Measurements from ENCODE around the gene SLC16A13.
A peak's percentile ranks its signal among the peaks of the same experiment; 100 is the strongest.

SLC16A13 gene

DNA sequence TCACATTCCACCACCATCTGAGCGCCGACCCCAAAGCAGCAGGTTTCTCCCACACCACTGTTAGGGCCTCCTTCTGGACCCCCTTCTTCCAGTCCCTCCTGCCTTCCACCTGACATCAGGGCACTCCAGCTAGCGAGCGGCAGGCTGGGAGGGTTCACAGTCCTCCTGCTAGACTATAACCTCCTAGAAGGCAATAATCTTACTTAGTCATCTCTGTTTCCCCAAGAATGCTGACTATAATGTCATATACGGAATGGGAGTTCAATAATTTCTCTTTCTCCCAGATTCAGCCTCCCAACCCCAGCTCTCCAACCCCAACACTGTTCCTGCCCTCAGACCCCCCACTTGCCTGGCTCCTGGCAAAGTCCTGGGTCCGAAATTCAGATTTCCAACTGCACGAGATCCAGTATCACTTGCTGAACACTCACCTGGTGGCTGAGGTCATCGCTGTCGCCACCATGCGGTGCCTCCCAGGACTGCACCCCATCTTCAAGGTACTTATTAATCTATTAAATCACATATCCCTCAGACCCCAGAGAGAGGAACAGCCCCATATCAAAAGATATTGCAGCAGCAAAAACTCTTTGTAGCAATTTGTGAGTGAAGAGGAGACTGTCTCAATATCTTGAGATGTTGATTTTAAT is 34.4 kb upstream of the SLC16A13 start:
- FAIRE-seq (no peak), DNase-seq (ENCODE audit: insufficient read length) (no peak)
- TF ChIP-seq TAF1 (IDR thresholded peaks at IDR 0.05; ENCODE audit: borderline replicate concordance, low read depth, low read length) (no peak), POLR2A (IDR thresholded peaks at IDR 0.05; ENCODE audit: low read depth, low read length) (no peak), POLR2AphosphoS5 (IDR thresholded peaks at IDR 0.05; ENCODE audit: low read depth, low read length) (no peak)

DNA sequence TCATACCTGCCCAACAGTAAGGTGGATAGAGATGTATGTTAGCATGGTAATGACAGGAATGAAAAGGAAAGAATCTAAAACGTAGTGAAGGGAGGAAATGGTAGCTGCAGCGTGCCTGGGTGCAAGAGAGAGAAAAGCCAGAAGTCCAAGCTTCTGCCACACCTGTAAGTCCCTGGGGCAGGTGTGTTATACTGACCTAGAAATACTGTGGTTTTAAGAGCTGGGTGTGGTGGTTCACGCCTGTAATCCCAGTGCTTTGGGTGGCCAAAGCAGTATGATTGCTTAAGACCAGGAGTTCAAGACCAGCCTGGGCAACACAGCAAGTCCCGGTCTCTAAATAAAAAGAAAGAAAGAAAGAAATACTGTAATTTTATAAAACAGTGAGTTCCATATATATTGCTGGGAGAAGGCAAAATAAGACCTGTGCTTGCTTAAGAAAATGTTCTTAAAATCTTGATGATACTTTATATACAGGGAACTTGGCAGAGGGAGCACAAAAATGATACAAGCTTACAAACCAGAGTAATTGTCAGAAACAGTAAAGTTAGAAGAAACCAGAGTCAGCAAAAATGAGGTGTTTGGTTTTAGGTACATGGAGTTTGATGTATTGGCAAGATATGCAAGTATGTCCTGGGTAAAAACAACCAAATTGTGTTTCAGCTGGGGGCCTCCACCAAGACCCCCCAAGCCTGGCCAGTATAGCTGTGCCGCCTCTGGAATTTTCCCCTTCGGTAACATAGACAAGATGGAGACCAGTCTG is 33.3 kb upstream of the SLC16A13 start:
- TF ChIP-seq TAF1 (IDR thresholded peaks at IDR 0.05; ENCODE audit: borderline replicate concordance, low read depth, low read length) (no peak), POLR2AphosphoS5 (IDR thresholded peaks at IDR 0.05; ENCODE audit: low read depth, low read length) (no peak), POLR2A (IDR thresholded peaks at IDR 0.05; ENCODE audit: low read depth, low read length) (no peak)
- FAIRE-seq (no peak), DNase-seq (ENCODE audit: insufficient read length) (no peak)

- DNase-seq (ENCODE audit: insufficient read length) (no peak), FAIRE-seq (no peak)
- TF ChIP-seq TAF1 (IDR thresholded peaks at IDR 0.05; ENCODE audit: borderline replicate concordance, low read depth, low read length) (no peak), POLR2AphosphoS5 (IDR thresholded peaks at IDR 0.05; ENCODE audit: low read depth, low read length) (no peak), POLR2A (IDR thresholded peaks at IDR 0.05; ENCODE audit: low read depth, low read length) (no peak)
Measured at GRCh38 chr17:7003745-7004144, 32.1 kb upstream of the SLC16A13 start.

DNA sequence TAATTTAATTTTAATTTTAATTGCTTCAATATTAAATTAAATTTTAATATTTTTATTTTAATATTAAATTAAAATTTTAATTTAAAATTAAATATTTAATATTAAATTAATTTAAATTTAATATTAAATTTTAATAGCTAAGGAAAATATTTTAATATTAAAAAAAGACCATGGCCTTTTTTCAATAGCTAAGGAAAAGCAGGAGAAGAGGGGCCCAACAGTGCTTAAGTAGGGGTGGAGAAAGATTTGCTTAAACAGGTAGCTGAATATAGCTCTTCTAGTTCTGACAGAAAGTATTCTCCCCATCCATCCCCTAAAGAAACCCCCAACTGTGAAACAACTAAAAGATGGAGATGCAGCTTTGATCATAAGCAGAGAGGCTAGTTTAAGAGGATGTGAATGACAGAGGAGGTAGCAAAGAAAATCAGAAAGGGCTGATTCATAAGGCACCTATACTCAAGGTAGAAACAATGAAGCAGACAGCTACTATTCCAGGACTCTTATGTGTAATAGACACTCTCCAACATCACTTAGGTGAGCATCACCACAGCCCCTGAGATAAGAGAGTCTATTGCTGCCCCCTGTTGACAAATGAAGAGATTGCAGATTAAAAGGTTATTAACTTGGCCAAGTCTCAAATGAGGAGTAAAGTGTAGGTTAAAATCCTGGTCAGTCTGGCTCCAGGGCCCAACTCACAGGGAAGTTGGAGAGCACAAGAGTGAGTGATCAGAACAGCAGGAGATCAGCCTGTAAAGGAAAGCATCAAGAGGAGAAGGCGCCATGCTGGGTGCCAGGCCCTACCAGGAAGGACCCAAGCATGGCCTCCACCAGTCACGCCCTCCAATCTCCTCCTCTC is 31.2 kb upstream of the SLC16A13 start:
- TF ChIP-seq TAF1 (IDR thresholded peaks at IDR 0.05; ENCODE audit: borderline replicate concordance, low read depth, low read length) (no peak), POLR2A (IDR thresholded peaks at IDR 0.05; ENCODE audit: low read depth, low read length) (no peak), POLR2AphosphoS5 (IDR thresholded peaks at IDR 0.05; ENCODE audit: low read depth, low read length) (no peak)
- FAIRE-seq (peak; percentile 94), DNase-seq (ENCODE audit: insufficient read length) (no peak)

DNA sequence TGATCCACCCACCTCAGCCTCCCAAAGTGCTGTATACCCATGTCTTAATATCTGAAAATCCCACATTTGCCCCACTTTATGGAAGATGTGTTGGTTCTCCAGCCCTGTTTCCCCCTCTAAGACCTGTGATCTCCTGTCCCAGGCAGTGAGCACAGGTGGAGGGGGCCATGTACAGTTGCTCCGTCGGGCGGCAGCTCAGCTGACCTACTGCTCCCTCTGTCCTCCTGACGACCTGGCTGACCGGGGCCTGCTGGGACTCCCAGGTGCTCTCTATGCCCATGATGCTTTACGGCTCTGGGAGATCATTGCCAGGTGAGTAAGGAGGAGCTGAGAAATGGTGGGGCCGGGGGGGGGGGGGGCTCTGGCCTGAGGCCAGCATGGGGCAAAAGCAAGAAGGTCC is 30.1 kb upstream of the SLC16A13 start:
- FAIRE-seq (no peak), DNase-seq (ENCODE audit: insufficient read length) (no peak)
- TF ChIP-seq POLR2AphosphoS5 (IDR thresholded peaks at IDR 0.05; ENCODE audit: low read depth, low read length), result no peak
- no peak for TF ChIP-seq POLR2A (IDR thresholded peaks at IDR 0.05; ENCODE audit: low read depth, low read length)
- TF ChIP-seq TAF1 (IDR thresholded peaks at IDR 0.05; ENCODE audit: borderline replicate concordance, low read depth, low read length), result no peak

DNA sequence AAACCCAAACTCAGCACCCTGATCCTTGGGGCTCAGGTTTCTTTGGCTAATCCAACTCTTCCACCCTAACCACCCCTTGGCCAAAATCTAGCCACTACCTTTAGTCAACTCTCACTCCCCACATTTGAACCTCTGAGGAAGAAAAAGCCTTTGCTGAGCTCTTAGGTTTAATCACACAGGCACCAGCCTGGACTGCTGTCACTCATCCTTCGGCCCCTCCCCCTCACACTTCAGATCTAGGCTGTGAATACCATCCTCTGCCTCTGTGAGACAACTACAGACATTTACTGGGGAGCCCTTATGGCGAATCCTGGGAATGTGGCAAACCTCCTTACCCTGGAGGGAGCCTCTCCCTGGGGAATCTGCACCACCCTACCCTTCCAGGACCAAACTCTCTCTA is 28.7 kb upstream of the SLC16A13 start:
- DNase-seq (ENCODE audit: insufficient read length) (no peak), FAIRE-seq (no peak)
- TF ChIP-seq POLR2A (IDR thresholded peaks at IDR 0.05; ENCODE audit: low read depth, low read length), result no peak

GRCh38 chr17:7010523-7010922 is 25.3 kb upstream of the SLC16A13 start:
- no peak for FAIRE-seq
- no peak for TF ChIP-seq POLR2A (IDR thresholded peaks at IDR 0.05; ENCODE audit: low read depth, low read length)
- TF ChIP-seq POLR2AphosphoS5 (IDR thresholded peaks at IDR 0.05; ENCODE audit: low read depth, low read length), result no peak
- no peak for TF ChIP-seq TAF1 (IDR thresholded peaks at IDR 0.05; ENCODE audit: borderline replicate concordance, low read depth, low read length)

GRCh38 chr17:7011415-7011814 is 24.4 kb upstream of the SLC16A13 start:
- FAIRE-seq (no peak), DNase-seq (ENCODE audit: insufficient read length) (no peak)
- TF ChIP-seq POLR2AphosphoS5 (IDR thresholded peaks at IDR 0.05; ENCODE audit: low read depth, low read length), result no peak
- TF ChIP-seq POLR2A (IDR thresholded peaks at IDR 0.05; ENCODE audit: low read depth, low read length), result no peak
- no peak for TF ChIP-seq TAF1 (IDR thresholded peaks at IDR 0.05; ENCODE audit: borderline replicate concordance, low read depth, low read length)

More at GRCh38 chr17:7010523-7010922, 25.3 kb upstream of the SLC16A13 start:
- DNase-seq (ENCODE audit: insufficient read length), result no peak

DNA sequence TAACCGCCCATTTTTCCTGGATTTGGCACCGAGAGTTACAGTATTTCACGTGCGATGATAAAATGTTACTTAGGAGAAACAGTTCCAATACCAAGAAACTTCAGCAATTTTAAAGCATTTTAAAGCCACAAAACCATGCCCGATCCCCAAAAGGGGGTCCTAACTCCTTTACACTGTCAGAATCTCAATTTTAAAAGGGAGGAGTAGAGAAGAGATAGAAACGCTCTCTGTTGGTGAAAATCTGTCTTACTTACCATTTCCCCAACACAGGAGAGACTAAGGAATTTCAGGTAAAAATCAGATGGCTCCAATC is 23.9 kb upstream of the SLC16A13 start:
- DNase-seq (ENCODE audit: insufficient read length) (no peak), FAIRE-seq (no peak)
- no peak for TF ChIP-seq POLR2AphosphoS5 (IDR thresholded peaks at IDR 0.05; ENCODE audit: low read depth, low read length)
- no peak for TF ChIP-seq TAF1 (IDR thresholded peaks at IDR 0.05; ENCODE audit: borderline replicate concordance, low read depth, low read length)
- no peak for TF ChIP-seq POLR2A (IDR thresholded peaks at IDR 0.05; ENCODE audit: low read depth, low read length)

DNA sequence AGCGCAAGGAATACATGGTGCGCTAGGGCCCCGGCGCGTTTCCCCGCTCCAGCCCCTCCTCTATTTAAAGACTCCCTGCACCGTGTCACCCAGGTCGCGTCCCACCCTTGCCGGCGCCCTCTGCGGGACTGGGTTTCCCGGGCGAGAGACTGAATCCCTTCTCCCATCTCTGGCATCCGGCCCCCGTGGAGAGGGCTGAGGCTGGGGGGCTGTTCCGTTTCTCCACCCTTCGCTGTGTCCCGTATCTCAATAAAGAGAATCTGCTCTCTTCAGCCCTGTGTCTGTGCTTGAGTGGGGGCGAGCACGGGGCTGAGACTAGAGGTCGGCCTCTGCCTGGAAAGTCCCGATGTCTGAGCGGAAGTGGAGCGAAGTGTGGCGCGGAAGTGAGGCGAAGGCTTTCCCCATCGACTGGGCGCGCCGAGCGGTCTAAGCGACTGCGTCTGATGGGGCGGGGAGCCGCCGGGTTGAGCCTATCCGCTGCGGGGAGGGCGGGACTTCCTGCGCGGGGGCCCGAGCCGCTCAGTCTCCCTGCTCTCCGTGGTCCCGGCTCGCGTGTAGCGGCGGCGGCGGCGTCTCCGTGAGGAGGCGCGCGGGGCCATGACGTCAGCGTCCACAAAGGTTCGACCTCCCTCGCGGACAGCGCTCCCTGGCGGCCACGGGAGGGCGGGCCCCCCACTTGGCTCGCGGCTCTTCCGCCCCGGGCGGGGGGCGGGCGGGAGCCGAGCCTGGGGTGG is 21.4 kb upstream of the SLC16A13 start:
- DNase-seq (ENCODE audit: insufficient read length), result peak; percentile 94
- peak; percentile 97 for FAIRE-seq
- TF ChIP-seq TAF1 (IDR thresholded peaks at IDR 0.05; ENCODE audit: borderline replicate concordance, low read depth, low read length) (peak; percentile 95), POLR2AphosphoS5 (IDR thresholded peaks at IDR 0.05; ENCODE audit: low read depth, low read length) (peak; percentile 95), POLR2A (IDR thresholded peaks at IDR 0.05; ENCODE audit: low read depth, low read length) (peak; percentile 93)

Measured in GM12892 (cell line).